GM06990 (cell line): ENCODE data around the gene LDLRAD4.

Experiments used
- DNase-seq: peaks from one replicate; pipeline ENCODE4 v3.0.0-alpha.2; 2011; ENCODE audit not compliant: insufficient read length; ENCODE audit errors: extremely low read depth
- H3K27me3 ChIP-seq: replicated peaks from 2 replicates; pipeline ENCODE4 v1.6.0; 2011; ENCODE audit warnings: low read length; ENCODE audit not compliant: control insufficient read depth, insufficient read depth
- H3K36me3 ChIP-seq: 2 replicates; pipeline ENCODE4 v1.5.1; 2011; ENCODE audit warnings: low read length; ENCODE audit not compliant: control insufficient read depth, insufficient read depth
- H3K4me3 ChIP-seq: replicated peaks from 2 replicates; pipeline ENCODE4 v1.5.1; 2011; ENCODE audit warnings: low read depth, mild to moderate bottlenecking, control low read depth, low read length
- TF ChIP-seq, protein P1 (sequence below): IDR thresholded peaks from 2 replicates; pipeline ENCODE4 v1.5.1; 2011; ENCODE audit warnings: low read length, control low read depth, mild to moderate bottlenecking, inconsistent platforms; ENCODE audit not compliant: insufficient read depth, poor library complexity, severe bottlenecking

Gene LDLRAD4

DNA sequence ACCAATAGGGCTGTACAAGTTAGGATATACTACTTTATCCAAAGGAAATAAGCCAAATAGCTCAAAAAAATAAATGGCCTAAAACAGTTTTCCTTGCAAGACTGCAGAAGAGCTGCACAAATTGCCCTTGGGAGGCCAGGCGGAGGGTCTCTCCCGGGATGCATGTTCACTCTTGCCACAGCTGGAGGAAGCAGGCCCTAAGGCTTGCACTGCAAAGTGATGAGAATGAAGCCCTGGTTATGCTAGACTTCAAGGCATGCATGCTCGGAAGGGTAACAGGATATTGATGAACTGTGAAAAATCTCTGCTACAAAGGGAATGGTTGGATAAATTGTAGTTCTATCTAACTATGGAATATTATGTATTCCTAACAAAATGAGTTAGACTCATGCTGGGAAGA lies 27.5 kb upstream of the LDLRAD4 start:
- Histone ChIP-seq H3K27me3 (no peaks in the 10 kb centered on the region), H3K36me3 (no peaks in the 10 kb centered on the region), H3K4me3 (no peak overlapping the region)
- no peak for DNase-seq
- TF ChIP-seq, protein P1, sequence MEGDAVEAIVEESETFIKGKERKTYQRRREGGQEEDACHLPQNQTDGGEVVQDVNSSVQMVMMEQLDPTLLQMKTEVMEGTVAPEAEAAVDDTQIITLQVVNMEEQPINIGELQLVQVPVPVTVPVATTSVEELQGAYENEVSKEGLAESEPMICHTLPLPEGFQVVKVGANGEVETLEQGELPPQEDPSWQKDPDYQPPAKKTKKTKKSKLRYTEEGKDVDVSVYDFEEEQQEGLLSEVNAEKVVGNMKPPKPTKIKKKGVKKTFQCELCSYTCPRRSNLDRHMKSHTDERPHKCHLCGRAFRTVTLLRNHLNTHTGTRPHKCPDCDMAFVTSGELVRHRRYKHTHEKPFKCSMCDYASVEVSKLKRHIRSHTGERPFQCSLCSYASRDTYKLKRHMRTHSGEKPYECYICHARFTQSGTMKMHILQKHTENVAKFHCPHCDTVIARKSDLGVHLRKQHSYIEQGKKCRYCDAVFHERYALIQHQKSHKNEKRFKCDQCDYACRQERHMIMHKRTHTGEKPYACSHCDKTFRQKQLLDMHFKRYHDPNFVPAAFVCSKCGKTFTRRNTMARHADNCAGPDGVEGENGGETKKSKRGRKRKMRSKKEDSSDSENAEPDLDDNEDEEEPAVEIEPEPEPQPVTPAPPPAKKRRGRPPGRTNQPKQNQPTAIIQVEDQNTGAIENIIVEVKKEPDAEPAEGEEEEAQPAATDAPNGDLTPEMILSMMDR, result no peak

DNA sequence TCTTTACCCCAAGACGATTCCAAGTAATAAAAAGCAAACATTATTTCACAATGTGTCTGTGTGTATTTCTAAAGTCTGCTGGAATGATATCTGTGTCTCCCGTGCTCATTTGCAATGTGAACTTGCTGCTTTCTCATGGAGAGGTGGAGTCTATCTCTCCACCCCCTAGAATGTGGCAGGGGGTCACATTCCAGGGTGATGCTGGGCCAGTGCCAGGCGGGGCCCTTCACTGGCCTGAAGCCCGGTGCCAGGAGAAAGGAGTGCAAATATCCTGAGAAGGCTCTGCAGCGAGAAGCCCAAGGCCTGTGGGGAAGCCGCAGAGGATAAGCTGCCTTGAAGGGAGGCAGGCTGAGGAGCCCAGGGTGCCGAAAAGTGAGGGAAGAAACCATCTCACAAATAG lies 26.8 kb upstream of the LDLRAD4 start:
- H3K27me3 ChIP-seq, result no peaks in the 10 kb centered on the region
- no peak for DNase-seq
- H3K36me3 ChIP-seq, result no peaks in the 10 kb centered on the region
- no peak overlapping the region for H3K4me3 ChIP-seq
- TF ChIP-seq, protein P1, result no peak

DNA sequence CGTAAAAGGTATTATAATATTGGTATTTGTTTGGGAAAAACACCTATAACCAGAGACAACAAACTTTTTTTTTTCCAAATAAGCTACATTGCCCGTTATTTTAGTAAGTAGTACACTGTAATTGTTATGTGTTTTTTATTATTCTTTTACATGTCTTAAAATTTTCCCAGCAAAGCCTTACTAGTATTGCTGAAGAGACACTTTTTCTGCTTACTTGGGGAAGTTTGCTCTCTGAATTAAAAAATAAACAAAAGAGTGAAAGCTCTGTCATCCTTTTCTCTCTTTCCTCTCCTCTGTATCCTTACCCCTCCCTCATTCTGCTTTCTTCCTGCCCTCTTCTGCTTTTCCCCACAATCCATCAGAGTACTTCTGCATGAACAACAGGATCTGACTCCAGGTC lies 25.6 kb upstream of the LDLRAD4 start:
- Histone ChIP-seq H3K4me3 (no peak overlapping the region), H3K27me3 (no peaks in the 10 kb centered on the region), H3K36me3 (no peaks in the 10 kb centered on the region)
- DNase-seq, result no peak
- TF ChIP-seq, protein P1, result no peak

DNA sequence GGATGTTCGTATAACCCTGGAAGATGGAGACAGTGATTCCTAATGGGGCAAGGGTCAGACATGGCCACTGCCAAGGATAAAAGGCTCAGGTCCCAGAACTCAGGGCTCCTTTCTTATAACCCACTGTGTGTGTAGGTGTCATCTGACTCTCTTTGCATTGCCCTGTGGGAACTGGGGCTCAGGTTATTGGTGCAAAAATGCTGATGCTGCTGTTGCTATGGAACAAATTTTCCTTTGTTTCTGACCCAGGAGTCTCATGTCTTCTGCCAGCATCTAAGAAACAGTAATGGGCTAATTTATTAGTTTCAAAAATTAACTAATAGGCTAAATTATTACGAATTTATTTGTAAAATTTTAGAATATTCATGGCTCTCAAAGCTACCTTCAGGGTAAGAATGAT lies 24.3 kb upstream of the LDLRAD4 start:
- no peaks in the 10 kb centered on the region for H3K36me3 ChIP-seq
- H3K4me3 ChIP-seq, result no peak overlapping the region
- TF ChIP-seq, protein P1, result no peak
- no peak for DNase-seq
- no peaks in the 10 kb centered on the region for H3K27me3 ChIP-seq

DNA sequence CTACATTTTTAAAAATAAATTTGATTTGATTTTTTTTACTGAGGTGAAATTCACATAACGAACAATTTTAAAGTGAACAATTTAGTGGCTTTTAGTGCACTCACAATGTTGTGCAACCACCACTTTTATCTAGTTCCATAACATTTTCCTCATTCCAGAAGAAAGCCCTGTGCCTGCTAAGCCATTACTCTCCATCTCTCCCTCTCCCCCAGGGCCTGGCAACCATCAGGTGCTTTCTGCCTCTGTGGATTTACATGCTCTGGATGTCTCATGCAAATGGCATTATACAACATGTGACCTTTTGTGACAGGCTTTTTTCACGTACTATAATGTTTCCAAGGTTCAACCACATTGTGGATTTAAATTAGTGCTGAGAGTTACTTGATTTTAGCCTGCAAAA lies 19.9 kb upstream of the LDLRAD4 start:
- no peak for DNase-seq
- Histone ChIP-seq H3K4me3 (no peak overlapping the region), H3K27me3 (no peaks in the 10 kb centered on the region; the same call in 1 of the 2 replicates), H3K36me3 (no peaks in the 10 kb centered on the region)
- TF ChIP-seq, protein P1, result no peak

DNA sequence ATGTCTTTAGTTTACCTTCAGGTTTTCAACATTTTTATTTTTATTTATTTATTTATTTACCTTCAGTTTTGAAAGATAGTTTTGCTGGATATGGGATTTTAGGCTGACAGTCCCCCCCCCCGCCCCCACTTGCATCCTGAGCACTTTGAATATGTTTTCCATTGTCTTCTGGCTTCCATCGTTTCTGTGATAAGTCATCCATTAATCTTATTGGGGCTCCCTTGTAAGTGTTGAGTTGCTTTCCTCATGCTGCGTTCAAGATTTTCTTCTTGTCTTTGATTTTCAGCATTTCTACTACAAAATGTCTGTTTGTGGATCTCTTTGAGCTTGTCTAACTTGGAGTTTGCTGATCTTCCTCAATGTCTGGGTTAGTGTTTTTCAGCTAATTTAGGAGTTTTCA lies 19.4 kb upstream of the LDLRAD4 start:
- TF ChIP-seq, protein P1, result no peak
- DNase-seq, result no peak
- Histone ChIP-seq H3K4me3 (no peak overlapping the region), H3K36me3 (no peaks in the 10 kb centered on the region), H3K27me3 (no peaks in the 10 kb centered on the region; the same call in 1 of the 2 replicates)
